Activated CD8-positive, alpha-beta memory T cell treated with anti-CD3 and anti-CD28 coated beads, Interleukin-2, amount 50 U/mL, for 1 hour (primary cell): ENCODE results near the gene ITPA.
A peak's percentile ranks its signal among the peaks of the same experiment; 100 is the strongest.
"Not testable (repeated sequence)": the region's sequence is repeated elsewhere in the genome, so short reads cannot be mapped to it uniquely, and the experiment has no call there.

Source experiments
- DNase-seq: peaks from one replicate; pipeline ENCODE4 v3.0.0-alpha.2; 2020; ENCODE audit errors: extremely low read depth

Gene ITPA

DNA sequence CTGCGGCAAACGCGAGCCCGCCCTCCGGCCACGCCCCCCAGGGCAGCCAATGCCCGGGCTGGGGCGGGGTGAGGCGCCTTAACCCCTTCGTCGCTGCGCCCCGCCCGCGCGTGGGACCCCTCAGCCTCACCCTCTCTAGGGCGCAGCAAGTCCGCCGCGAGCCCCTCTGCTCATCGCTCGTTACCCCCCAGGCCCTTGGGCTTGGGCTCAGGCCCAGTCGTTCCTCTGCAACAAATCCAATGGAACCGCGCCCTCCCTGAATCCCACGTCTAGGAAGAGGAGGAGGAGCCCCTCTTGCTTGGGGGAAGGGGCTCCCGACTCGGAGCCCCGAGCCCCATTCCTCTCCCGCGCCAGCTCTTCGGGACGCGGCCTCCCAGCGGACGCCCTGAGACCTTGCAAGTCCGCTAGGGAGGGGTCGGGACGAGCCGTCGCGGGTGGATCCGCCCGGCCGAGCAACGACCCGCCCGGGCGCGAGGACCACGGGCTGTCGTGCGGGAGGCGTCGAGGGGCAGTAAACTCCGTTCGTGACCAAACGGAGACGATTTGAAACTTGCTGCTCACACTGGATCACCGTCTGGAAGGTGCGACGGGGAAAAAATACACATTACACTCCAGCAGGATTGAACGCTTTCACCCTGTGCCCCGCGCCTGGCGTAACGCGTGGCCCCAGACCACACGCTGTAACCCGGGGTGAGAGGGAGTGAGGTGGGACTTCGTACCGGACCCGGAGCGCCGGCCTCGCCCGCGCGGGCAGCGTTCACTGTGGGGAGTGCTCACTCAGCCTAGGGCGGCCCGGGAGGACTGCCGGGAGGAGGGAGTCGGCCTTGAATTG, 35.5 kb upstream of the ITPA start:
- DNase-seq: peak; percentile 68

DNA sequence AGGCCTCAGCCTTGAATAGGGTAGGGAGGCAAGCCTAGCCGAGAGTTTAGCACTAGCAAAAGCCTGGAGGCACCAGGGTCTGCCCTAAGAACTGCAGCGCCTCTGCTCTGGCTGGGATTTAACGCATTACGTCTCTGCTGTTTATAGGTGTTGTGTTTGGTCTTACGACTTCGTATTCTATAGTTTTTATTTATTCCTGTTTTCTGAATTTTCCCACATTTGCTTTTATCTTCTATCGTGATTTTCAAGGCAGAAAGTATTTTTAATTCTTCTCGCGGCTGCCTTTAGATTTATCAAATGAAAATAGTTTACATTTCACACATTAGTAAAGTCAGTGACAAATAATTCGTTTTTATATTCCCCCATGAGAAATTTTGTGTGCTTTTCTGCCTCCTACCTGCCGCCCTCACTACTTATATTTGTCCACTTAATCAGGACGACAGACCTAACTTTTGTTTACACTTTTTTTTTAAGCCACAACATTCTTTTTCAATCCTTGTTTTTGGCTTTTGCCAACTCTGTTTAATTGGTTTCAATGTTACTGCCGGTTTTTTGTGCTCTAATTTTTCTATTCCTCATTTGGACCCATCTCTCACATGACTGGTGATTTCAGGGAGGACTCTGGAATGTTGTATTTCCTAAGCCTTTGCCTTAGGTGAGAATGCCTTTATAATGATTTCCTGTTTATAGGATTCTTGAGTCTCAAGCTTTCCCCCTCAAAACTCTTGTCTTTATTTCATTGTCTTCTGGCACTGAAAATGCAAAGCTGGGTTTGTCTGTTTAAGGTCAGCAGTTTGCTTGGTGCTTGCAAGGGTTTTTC, 34.6 kb upstream of the ITPA start:
- no peak for DNase-seq

GRCh38 chr20:3175270-3175669, 34.0 kb upstream of the ITPA start:
- DNase-seq: no peak

GRCh38 chr20:3177746-3178485, 31.4 kb upstream of the ITPA start:
- DNase-seq: no peak

DNA sequence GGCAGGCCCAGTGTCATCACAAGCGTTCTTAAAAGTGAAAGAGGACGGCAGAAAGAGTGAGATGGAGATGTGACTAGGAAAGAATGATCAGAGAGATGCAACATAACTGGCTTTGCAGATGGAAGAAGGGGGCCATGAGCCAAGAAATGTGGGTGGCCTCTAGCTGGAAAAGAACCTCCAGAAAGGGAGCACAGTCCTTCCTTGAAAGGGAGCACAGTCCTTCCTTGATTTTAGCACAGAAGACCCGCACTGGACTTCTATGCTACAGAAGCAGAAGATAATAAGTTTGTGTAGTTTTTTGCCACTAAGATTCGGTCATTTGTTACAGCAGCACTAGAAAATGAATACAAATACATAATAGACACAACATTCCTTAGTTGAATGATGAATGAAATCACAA, 29.0 kb upstream of the ITPA start:
- no peak for DNase-seq

DNA sequence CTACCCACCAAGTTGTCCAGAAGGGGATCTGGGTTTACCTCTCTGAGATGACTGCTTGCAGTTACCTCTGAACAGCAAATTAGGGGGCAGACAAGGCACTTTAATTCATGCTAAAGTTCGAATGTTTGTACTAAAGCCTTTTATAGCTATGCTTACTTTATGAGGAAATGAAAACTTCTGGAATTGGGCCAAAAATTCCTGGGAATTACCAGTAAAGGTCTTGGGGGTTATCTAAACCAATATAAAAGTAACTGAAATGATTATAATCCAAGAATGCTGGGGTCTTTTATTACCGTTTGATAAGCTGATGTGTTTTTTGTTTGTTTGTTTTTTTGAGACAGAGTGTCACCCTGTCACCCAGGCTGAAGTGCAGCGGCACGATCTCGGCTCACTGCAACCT, 28.0 kb upstream of the ITPA start:
- DNase-seq: no peak

DNA sequence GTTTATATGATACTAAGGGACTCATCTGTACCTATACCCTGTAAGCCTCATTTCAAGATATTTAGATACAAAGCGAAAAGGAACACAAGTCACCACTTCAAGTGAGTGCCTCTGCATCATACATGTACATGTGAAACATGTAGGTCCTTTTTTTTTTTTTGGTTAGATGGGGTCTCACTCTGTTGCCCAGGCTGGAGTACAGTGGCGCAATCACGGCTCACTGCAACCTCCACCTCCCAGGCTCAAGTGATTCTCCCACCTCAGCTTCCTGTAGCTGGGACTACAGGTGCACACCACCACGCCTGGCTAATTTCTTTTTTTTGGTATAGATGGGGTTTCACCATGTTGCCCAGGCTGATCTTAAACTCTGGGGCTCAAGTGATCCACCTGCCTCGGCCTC, 26.9 kb upstream of the ITPA start:
- not testable (repeated sequence) for DNase-seq

GRCh38 chr20:3183896-3184612, 25.2 kb upstream of the ITPA start:
- no peak for DNase-seq

- DNase-seq: not testable (repeated sequence)
These were observed 21.4 kb upstream of the ITPA start for GRCh38 chr20:3187861-3188260.

- DNase-seq: no peak
These were observed 20.4 kb upstream of the ITPA start for GRCh38 chr20:3188823-3189413.

DNA sequence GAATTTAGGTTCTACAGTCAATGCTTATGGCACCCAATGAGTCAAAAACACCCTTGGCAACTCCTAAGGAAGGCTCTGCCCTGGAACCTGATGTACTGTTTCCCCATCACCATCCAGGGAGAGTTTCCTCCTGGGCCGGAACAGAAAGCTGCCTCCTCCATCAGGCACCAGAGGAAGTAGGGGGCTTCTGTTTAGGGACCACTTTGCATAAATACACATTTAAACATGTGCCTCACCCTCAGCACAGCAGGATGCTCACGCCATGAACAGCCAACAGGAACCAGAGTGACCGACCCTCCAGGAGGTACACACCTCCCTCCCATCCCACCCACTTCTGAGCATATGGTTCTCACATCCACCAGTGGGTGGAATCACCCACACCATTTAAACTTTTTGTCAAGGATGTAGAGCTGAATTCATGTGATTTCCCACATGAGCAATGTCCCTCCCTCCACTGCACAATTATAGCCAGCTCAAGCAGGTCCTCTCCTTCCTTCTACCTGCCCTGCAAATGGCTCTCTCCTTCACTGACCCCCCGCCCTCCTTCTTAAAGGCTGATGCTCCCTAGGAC, 19.7 kb upstream of the ITPA start:
- DNase-seq: no peak

DNA sequence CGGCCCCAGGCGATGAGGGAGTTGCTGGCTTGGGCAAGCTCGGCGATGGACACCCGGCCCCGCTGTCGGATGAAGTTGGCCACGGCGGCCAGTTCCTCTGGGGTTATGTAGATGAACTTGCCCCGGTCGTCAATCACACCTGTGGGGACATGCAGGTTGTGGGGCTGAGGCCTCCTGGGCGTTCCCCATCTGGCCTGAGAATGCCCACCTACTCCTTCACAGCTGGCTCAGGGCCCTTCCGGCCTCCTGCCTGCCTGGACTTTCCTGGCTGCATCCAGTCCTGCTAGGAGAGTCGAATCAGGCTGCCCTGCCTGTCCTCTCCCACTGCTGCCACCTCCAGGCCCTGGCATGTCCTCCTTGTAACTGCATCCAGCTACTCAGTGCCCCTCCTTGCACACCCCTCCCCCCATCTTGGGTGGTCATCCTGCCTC, 18.6 kb upstream of the ITPA start:
- no peak for DNase-seq

- no peak for DNase-seq
These were observed 16.9 kb upstream of the ITPA start for GRCh38 chr20:3192226-3193015.

- DNase-seq: no peak
These were observed 15.3 kb upstream of the ITPA start for GRCh38 chr20:3193806-3194616.

- DNase-seq: no peak
These were observed 14.5 kb upstream of the ITPA start for GRCh38 chr20:3194617-3195280.

DNA sequence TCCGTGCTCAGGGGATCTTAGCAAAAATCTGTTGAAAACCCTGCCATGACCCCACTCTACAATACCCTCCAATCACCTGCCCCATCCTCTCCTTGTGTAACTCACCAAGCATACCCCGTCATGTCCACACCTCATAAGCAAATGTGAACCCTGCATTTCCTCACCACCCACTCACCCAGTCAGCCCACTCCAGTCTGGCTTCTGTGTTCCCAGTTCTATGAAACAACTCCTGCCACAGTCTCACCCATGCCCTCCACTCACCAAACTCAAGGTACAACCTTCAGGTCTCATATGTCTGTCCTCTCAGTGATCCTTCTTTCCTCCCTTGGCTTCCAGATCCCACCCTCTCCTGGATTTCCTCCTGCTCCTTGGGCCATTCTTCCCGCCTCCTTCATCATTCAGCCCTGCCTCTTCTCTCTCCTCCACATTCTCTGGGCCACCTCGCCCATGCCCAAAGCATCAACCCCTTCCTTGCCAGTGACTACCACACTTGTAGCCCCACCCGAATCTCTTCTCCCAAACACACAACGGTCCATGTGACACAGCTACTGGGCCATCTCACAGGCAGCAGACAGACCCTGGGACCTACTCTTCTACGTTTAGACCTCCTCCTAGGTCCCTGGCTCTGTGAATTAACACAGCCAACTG, 13.6 kb upstream of the ITPA start:
- no peak for DNase-seq

- no peak for DNase-seq
These were observed 10.1 kb upstream of the ITPA start for GRCh38 chr20:3199206-3199605.
